Naive thymus-derived CD4-positive, alpha-beta T cell (primary cell): ENCODE measurements around the gene COL6A5. TPM values are rescaled to one million over a fixed set of nuclear protein-coding genes. Genes with fewer than 3 reads are reported as not detected.

ENCODE experiments used
- ATAC-seq: fragments of 150-1000 bp; cut with Tn5 transposase; 2 replicates; pipeline ENCODE4 v1.10.0; 2021; ENCODE audit warnings: mild to moderate bottlenecking, moderate library complexity
- CTCF ChIA-PET: fragments of 350-600 bp; sonication (Branson Sonifier 250); formaldehyde crosslinking; loops from one replicate; lab custom pipeline; 2021; ENCODE audit warnings: antibody characterized with exemption; lab: Charles Lee
- POLR2A ChIA-PET: fragments of 350-600 bp; sonication (Branson Sonifier 250); formaldehyde crosslinking; loops from one replicate; lab custom pipeline; 2021; ENCODE audit warnings: antibody characterized with exemption, inconsistent platforms; lab: Charles Lee
- DNase-seq, 9 donors: peaks; one replicate each; pipeline versions ENCODE4 v3.0.0 to v3.0.0-alpha.2; 2020 to 2022; ENCODE audit warnings: mixed read lengths in 1 of 9
- H3K27ac ChIP-seq: one replicate; pipeline ENCODE4 v1.7.0; 2013; ENCODE audit warnings: mild to moderate bottlenecking, low read depth, low read length, moderate library complexity
- H3K27me3 ChIP-seq, 2 donors: one replicate each; pipeline ENCODE4 v1.7.0; 2013; ENCODE audit warnings: low read length in 2 of 2, mild to moderate bottlenecking in 2 of 2, moderate library complexity in 2 of 2; ENCODE audit not compliant: control insufficient read depth in 2 of 2, insufficient read depth in 2 of 2
- H3K36me3 ChIP-seq, 3 experiments: 1 replicate in 2 of 3; 2 replicates in 1 of 3; pipeline ENCODE4 v1.7.0; 2013; ENCODE audit warnings: low read length in 3 of 3, mild to moderate bottlenecking in 3 of 3, moderate library complexity in 1 of 3; ENCODE audit not compliant: insufficient read depth in 3 of 3, control insufficient read depth in 2 of 3
- H3K4me1 ChIP-seq, 2 donors: one replicate each; pipeline ENCODE4 v1.7.0; 2013; ENCODE audit warnings: low read length in 2 of 2, mild to moderate bottlenecking in 2 of 2, moderate library complexity in 1 of 2; ENCODE audit not compliant: control insufficient read depth in 2 of 2, insufficient read depth in 2 of 2
- H3K4me3 ChIP-seq: 2 replicates; pipeline ENCODE4 v1.7.0; 2013; ENCODE audit warnings: mild to moderate bottlenecking, low read length
- H3K9me3 ChIP-seq, 3 experiments: 1 replicate in 2 of 3; 2 replicates in 1 of 3; pipeline ENCODE4 v1.7.0; 2013; ENCODE audit warnings: low read length in 3 of 3; ENCODE audit not compliant: control insufficient read depth in 2 of 3
- H3K27ac Mint-ChIP-seq, 9 donors: one replicate each; pipeline ENCODE4 v1.8.0; 2020 to 2022; ENCODE audit warnings: mixed read lengths in 9 of 9, mild to moderate bottlenecking in 8 of 9, moderate library complexity in 5 of 9, inconsistent platforms in 2 of 9
- H3K27me3 Mint-ChIP-seq, 5 donors: one replicate each; pipeline ENCODE4 v1.8.0; 2021 to 2022; ENCODE audit warnings: mixed read lengths in 5 of 5, mild to moderate bottlenecking in 1 of 5
- H3K36me3 Mint-ChIP-seq, 5 donors: one replicate each; pipeline ENCODE4 v1.8.0; 2020 to 2022; ENCODE audit warnings: mixed read lengths in 5 of 5, mild to moderate bottlenecking in 3 of 5, inconsistent platforms in 1 of 5
- H3K4me1 Mint-ChIP-seq, 7 donors: one replicate each; pipeline ENCODE4 v1.8.0; 2020 to 2022; ENCODE audit warnings: mixed read lengths in 7 of 7, mild to moderate bottlenecking in 3 of 7, inconsistent platforms in 1 of 7
- H3K4me3 Mint-ChIP-seq, 10 donors: one replicate each; pipeline ENCODE4 v1.8.0; 2020 to 2022; ENCODE audit warnings: mild to moderate bottlenecking in 10 of 10, mixed read lengths in 10 of 10, moderate library complexity in 6 of 10, inconsistent platforms in 2 of 10
- H3K9me3 Mint-ChIP-seq, 11 donors: one replicate each; pipeline ENCODE4 v1.8.0; 2020 to 2022; ENCODE audit warnings: mixed read lengths in 11 of 11, mild to moderate bottlenecking in 4 of 11, inconsistent platforms in 1 of 11, moderate library complexity in 1 of 11
- intact Hi-C, 2 donors: fragments of 100-400 bp; cut with micrococcal nuclease; formaldehyde crosslinking; loops; one replicate each; pipeline ENCODE4 v1.15.1; 2023
- polyA plus RNA-seq, 2 donors: library from polyadenylated mRNA; unstranded; fragments of 300-500 nt; fragmentation: Illumina TruSeq; gene quantifications; one replicate each; pipeline ENCODE4 v1.2.3, GENCODE V29; 2021
- total RNA-seq, 6 experiments: library from RNA in 5 of 6; stranded (reverse) in 5 of 6; gene quantifications; 1 replicate in 5 of 6; 2 replicates in 1 of 6; pipeline ENCODE4 v1.2.3 and lab custom pipeline; 2021 to 2026

COL6A5 gene
- total and polyA plus RNA-seq, 7 experiments from 2014 or later, result 0.05 TPM; not detected in 6

DNA sequence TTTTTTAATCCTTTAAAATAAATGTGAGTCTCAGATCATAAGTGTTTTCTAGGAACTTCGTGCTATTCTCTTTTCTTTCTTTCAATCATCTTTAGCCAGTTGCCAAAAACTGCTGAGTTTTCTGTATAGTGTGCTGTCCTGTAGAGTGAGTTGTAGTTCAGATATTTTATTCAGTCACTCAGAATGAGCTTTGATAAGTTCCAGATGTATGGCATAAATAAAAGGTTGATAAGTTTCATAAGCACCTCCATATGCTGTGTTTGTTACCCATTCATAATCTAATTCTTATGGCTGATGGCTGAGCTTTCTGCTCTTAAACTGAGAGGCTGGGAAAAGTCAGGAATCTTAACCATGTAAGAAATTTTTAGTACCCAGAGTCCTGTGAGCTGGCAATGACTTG is 112.2 kb downstream of the COL6A5 start:
- Histone ChIP-seq H3K36me3 (no peaks in the 10 kb centered on the region), H3K9me3 (no peaks in the 10 kb centered on the region), H3K4me3 (no peak overlapping the region), H3K27ac (no peak overlapping the region), H3K4me1 (no peaks in the 10 kb centered on the region), H3K27me3 (no peaks in the 10 kb centered on the region)
- Mint-ChIP-seq H3K4me1 (no peaks in the 10 kb centered on the region), H3K9me3 (peaks cover 0 to 6% (median 2%) of the 10 kb centered on the region in 11 donors), H3K36me3 (no peaks in the 10 kb centered on the region), H3K27ac (no peak overlapping the region), H3K27me3 (peaks cover under 1 to 16% (median 3%) of the 10 kb centered on the region in 5 donors), H3K4me3 (no peak overlapping the region)
- ChIA-PET POLR2A (no interaction called here), CTCF (no interaction called here)
- DNase-seq, result no peak
- intact Hi-C loops, result no loop called here
- ATAC-seq, result no peak

DNA sequence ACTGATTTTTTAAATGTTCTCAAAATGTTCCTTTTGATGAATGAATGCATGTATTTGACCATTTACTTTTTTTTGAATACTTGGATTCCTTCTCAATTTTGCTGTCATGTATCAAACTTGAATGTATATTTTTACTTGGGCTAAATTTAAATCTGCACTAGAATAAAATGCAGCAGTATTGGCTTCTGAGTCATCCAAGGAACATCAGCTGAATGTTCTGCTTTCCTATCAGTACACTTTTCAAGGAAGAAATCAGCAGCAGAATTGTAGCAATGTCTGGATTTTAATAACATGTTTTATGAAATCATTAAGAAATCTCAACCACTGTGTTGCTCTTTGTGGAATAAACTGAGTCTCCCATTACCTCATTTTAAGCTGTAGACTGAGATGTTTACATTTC is 114.5 kb downstream of the COL6A5 start:
- Mint-ChIP-seq H3K27ac (no peak overlapping the region), H3K36me3 (no peaks in the 10 kb centered on the region), H3K4me3 (no peak overlapping the region), H3K4me1 (no peaks in the 10 kb centered on the region), H3K9me3 (no peaks in the 10 kb centered on the region), H3K27me3 (peaks cover 3 to 26% (median 12%) of the 10 kb centered on the region in 5 donors)
- ATAC-seq, result no peak
- ChIA-PET POLR2A (no interaction called here), CTCF (no interaction called here)
- DNase-seq, result no peak
- Histone ChIP-seq H3K27ac (no peak overlapping the region), H3K27me3 (no peaks in the 10 kb centered on the region), H3K36me3 (no peaks in the 10 kb centered on the region), H3K9me3 (no peaks in the 10 kb centered on the region), H3K4me3 (no peak overlapping the region), H3K4me1 (no peaks in the 10 kb centered on the region)
- intact Hi-C loops, result no loop called here

DNA sequence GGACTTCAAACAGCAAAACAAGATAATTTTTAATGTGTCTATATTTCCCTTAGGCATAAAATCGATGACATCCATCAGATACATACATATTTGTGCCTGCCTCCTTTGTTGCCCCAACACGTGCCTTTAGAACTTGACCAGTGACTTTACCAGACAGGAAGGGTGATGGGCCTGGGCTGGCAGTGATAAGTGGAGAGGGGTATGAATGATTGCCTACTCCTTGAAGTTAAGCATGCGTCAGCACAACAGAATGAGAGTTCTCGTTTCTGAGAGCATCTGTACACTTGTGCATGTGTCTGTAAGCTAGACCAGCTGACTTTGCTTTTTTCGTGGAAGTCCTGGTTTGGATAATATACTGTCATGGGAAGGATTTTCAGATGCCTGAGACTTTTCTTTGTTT is 116.6 kb downstream of the COL6A5 start:
- intact Hi-C loops, result no loop called here
- peaks cover 10 to 36% (median 22%) of the 10 kb centered on the region in 5 donors for H3K27me3 Mint-ChIP-seq

DNA sequence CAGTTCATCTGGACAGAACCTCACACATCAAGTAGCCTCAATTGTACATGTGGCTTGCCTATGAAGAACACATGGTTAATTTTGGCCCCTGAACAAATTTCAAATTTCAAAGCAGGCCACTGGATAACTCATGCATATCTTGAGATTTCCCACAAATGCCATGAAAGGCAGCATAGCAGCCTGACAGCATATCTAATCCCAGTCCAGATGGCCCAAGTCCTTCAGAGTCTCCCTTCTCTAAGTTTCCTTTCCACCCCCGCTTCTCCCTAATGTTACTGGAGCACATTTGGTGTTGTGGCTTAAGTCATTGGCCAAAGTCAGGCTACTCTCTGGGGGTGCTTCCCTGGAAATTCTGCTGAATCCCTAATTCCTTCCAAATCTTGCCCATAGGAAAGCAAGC is 117.7 kb downstream of the COL6A5 start:
- ATAC-seq, result no peak

More for the DNA sequence above, 116.6 kb downstream of the COL6A5 start:
- Mint-ChIP-seq H3K4me3 (no peak overlapping the region), H3K4me1 (no peaks in the 10 kb centered on the region), H3K9me3 (peaks cover 0 to 2% (median 0%) of the 10 kb centered on the region in 11 donors), H3K36me3 (no peaks in the 10 kb centered on the region), H3K27ac (no peak overlapping the region)
- no peak overlapping the region for H3K27ac ChIP-seq
- DNase-seq, result no peak
- no peaks in the 10 kb centered on the region for H3K9me3 ChIP-seq
- ChIA-PET POLR2A (no interaction called here), CTCF (no interaction called here)
- ATAC-seq, result no peak
- no peaks in the 10 kb centered on the region for H3K4me1 ChIP-seq
- no peak overlapping the region for H3K4me3 ChIP-seq
- no peaks in the 10 kb centered on the region for H3K27me3 ChIP-seq
- H3K36me3 ChIP-seq, result no peaks in the 10 kb centered on the region

DNA sequence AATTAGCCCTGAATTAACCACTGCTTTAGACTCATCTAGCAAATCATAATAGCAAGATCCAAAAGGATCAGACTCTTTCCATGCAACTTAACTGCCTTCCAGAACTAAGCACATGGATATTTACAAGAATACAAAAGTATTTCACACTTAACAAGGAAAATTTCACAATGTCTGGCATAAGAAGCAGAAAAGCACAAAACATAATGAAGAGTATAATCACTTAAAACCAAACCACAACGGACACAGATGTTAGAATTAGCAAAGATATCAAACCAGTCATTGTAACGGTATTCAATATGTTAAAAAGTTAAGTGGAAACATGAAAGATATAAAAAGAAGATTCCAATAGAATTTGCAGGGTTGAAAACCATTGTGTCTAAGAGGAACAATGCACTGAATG is 120.0 kb downstream of the COL6A5 start:
- H3K27me3 Mint-ChIP-seq, result peaks cover 10 to 43% (median 26%) of the 10 kb centered on the region in 5 donors
- POLR2A ChIA-PET, result no interaction called here

More for the DNA sequence above, 117.7 kb downstream of the COL6A5 start:
- intact Hi-C loops, result no loop called here
- Histone ChIP-seq H3K9me3 (no peaks in the 10 kb centered on the region), H3K27me3 (no peaks in the 10 kb centered on the region), H3K4me3 (no peak overlapping the region), H3K36me3 (no peaks in the 10 kb centered on the region), H3K4me1 (no peaks in the 10 kb centered on the region), H3K27ac (no peak overlapping the region)
- peaks cover 0 to 2% (median 0%) of the 10 kb centered on the region in 11 donors for H3K9me3 Mint-ChIP-seq
- H3K27ac Mint-ChIP-seq, result no peak overlapping the region
- H3K36me3 Mint-ChIP-seq, result no peaks in the 10 kb centered on the region
- no peak for DNase-seq
- H3K4me3 Mint-ChIP-seq, result no peak overlapping the region
- peaks cover 10 to 36% (median 22%) of the 10 kb centered on the region in 5 donors for H3K27me3 Mint-ChIP-seq
- ChIA-PET CTCF (no interaction called here), POLR2A (no interaction called here)
- no peaks in the 10 kb centered on the region for H3K4me1 Mint-ChIP-seq

DNA sequence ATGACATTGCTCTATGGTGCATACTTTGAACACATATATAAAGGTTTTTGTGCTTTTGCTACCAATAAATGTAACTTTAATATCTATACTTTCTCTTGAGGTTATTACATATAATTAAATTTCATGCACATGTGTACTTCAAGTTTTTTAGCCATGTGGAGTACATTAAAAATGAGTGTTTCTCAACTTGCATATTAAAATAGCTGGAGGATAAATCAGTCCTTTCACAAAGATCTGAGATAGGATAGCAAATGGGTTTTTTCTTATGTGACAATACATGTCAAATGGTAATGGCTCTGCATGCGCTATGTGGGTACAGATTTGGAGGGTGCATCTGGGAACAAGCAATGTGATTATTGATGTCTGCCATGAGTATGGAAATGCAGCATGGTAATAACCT is 122.8 kb downstream of the COL6A5 start:
- intact Hi-C loops, result no loop called here
- no peaks in the 10 kb centered on the region for H3K36me3 ChIP-seq
- DNase-seq, result no peak
- Mint-ChIP-seq H3K4me3 (no peak overlapping the region), H3K4me1 (no peaks in the 10 kb centered on the region), H3K27ac (no peak overlapping the region), H3K27me3 (peaks cover 12 to 46% (median 30%) of the 10 kb centered on the region in 5 donors), H3K36me3 (no peaks in the 10 kb centered on the region), H3K9me3 (peaks cover 0 to 3% (median 0%) of the 10 kb centered on the region in 11 donors)
- no peak overlapping the region for H3K4me3 ChIP-seq
- no peaks in the 10 kb centered on the region for H3K9me3 ChIP-seq
- ChIA-PET CTCF (no interaction called here), POLR2A (no interaction called here)
- ATAC-seq, result no peak
- H3K27me3 ChIP-seq, result no peaks in the 10 kb centered on the region
- H3K4me1 ChIP-seq, result no peaks in the 10 kb centered on the region
- no peak overlapping the region for H3K27ac ChIP-seq

More for the DNA sequence above, 120.0 kb downstream of the COL6A5 start:
- CTCF ChIA-PET, result no interaction called here
- H3K4me3 Mint-ChIP-seq, result no peak overlapping the region
- Histone ChIP-seq H3K4me3 (no peak overlapping the region), H3K4me1 (no peaks in the 10 kb centered on the region), H3K27me3 (no peaks in the 10 kb centered on the region), H3K27ac (no peak overlapping the region), H3K36me3 (no peaks in the 10 kb centered on the region), H3K9me3 (no peaks in the 10 kb centered on the region)
- no peaks in the 10 kb centered on the region for H3K36me3 Mint-ChIP-seq
- intact Hi-C loops, result no loop called here
- DNase-seq (no peak), ATAC-seq (no peak)
- peaks cover 0 to 2% (median 0%) of the 10 kb centered on the region in 11 donors for H3K9me3 Mint-ChIP-seq
- H3K4me1 Mint-ChIP-seq, result no peaks in the 10 kb centered on the region
- no peak overlapping the region for H3K27ac Mint-ChIP-seq

DNA sequence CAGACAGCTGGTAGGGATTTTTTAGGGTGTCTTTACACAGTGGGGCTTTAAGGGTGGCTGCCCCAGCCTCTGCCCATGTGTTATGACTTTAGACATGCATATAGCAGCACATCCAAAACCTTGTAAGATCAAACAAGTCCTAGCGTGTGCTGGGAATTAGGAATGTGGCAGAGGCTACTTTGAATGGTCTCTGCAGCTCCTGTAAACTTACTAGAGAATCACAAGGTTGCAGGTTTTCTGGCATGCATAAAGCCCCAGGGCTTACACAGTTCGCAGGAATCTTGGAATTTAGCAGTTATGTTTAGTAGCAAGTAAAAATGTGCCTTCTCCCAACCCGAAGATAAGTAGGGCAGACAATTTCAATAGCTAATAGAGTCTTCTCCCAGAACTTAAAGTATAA is 124.7 kb downstream of the COL6A5 start:
- peaks cover 9 to 38% (median 35%) of the 10 kb centered on the region in 5 donors for H3K27me3 Mint-ChIP-seq
- ATAC-seq, result no peak

More for the DNA sequence above, 124.7 kb downstream of the COL6A5 start:
- Histone ChIP-seq H3K27me3 (no peaks in the 10 kb centered on the region), H3K4me3 (no peak overlapping the region), H3K36me3 (no peaks in the 10 kb centered on the region), H3K9me3 (no peaks in the 10 kb centered on the region), H3K4me1 (no peaks in the 10 kb centered on the region), H3K27ac (no peak overlapping the region)
- Mint-ChIP-seq H3K4me1 (no peaks in the 10 kb centered on the region), H3K27ac (no peak overlapping the region), H3K4me3 (no peak overlapping the region), H3K36me3 (no peaks in the 10 kb centered on the region), H3K9me3 (peaks cover 0 to 14% (median 3%) of the 10 kb centered on the region in 11 donors)
- intact Hi-C loops, result no loop called here
- POLR2A ChIA-PET, result no interaction called here
- no peak for DNase-seq
- CTCF ChIA-PET, result no interaction called here
